ENCODE results near the gene MYOCD.

The MYOCD gene

DNA sequence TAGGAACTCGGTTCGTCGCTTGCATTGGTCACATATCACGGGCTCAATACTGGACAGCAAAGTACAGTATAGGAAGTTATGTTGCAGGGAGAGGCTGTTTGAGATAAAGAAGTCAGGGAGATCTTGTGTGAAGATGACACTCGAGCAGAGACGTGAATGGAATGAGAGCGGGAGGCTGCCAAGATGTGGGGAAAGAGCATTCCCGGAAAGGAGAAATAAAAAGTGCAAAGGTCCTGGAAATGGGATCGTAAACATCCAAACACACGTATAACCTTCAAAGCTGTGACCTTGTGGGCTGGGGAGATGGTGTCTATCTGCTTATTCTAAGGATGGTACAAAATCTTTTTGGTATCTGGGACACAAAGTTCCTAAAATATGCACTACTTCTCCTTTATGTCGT, 43.0 kb upstream of the MYOCD start:
- CTCF ChIA-PET: interaction anchor here (1.2 kb wide), 1 partner anchor 77 kb away, joined by 3 read pairs; no protein-coding TSS in a partner anchor
- TF ChIP-seq, protein P1, sequence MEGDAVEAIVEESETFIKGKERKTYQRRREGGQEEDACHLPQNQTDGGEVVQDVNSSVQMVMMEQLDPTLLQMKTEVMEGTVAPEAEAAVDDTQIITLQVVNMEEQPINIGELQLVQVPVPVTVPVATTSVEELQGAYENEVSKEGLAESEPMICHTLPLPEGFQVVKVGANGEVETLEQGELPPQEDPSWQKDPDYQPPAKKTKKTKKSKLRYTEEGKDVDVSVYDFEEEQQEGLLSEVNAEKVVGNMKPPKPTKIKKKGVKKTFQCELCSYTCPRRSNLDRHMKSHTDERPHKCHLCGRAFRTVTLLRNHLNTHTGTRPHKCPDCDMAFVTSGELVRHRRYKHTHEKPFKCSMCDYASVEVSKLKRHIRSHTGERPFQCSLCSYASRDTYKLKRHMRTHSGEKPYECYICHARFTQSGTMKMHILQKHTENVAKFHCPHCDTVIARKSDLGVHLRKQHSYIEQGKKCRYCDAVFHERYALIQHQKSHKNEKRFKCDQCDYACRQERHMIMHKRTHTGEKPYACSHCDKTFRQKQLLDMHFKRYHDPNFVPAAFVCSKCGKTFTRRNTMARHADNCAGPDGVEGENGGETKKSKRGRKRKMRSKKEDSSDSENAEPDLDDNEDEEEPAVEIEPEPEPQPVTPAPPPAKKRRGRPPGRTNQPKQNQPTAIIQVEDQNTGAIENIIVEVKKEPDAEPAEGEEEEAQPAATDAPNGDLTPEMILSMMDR (IDR thresholded peaks at IDR 0.05; ENCODE audit: control extremely low read depth, extremely low read depth, low read depth, missing control alignments): no peak
- no peak for DNase-seq (ENCODE audit: extremely low spot score)
- POLR2A ChIA-PET: no interaction called here

DNA sequence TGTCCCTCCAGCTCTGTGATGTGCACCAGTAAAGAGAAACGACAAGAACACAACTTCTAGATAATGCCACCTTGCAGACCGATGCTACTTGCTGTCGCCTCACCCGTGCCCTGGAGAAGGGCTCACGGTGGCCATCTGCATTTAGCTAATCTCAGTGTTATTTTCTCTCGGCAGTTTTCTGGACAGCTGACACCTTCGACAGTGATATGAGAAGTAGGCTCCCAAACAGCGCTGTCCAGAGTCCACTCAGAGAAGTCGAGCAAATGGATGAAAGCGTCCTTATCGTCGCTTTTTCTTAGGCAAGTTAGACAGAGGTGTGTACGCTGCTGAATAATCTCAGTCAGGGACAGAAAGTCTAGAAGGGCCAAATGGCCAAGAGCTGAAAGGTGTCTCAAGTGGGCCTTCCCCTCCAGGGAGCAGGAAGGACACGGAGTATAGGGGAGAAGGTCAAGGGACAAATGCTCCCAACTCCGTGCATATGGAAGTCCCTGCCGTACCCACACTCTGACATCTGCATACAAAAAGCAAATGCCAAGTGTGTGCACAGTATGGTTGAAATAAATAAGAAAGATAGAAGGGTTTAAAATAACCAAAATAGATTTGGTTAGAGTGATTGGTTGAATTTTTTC, 42.4 kb upstream of the MYOCD start:
- CTCF ChIA-PET: interaction anchor here (1.2 kb wide), 1 partner anchor 78 kb away, joined by 3 read pairs; no protein-coding TSS in a partner anchor
- TF ChIP-seq, protein P1 (IDR thresholded peaks at IDR 0.05; ENCODE audit: control extremely low read depth, extremely low read depth, low read depth, missing control alignments): no peak
- DNase-seq (ENCODE audit: extremely low spot score): no peak
- POLR2A ChIA-PET: no interaction called here

DNA sequence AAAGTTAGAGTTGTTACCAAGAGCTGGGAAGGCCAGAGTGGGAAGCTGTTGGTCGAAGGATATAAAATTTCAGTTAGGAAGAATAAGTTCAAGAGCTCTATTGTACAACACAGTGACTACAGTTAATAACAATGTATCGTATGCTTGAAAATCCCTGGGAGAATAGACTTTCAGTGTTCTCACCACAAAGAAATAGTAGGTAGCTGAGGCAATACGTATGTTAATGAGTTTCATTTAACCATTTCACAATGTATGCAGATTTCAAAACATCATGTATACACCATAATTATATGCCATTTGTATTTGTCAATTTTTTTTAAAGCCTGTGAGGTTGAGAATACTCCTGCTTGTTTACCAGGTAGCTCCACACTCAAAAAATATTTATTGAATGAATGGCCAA, 41.5 kb upstream of the MYOCD start:
- TF ChIP-seq, protein P1 (IDR thresholded peaks at IDR 0.05; ENCODE audit: control extremely low read depth, extremely low read depth, low read depth, missing control alignments): no peak
- POLR2A ChIA-PET: no interaction called here
- DNase-seq (ENCODE audit: extremely low spot score): no peak
- CTCF ChIA-PET: interaction anchor here (1.0 to 1.3 kb wide), 2 partner anchors 9 to 16 kb away, joined by 3 read pairs; no protein-coding TSS in a partner anchor

DNA sequence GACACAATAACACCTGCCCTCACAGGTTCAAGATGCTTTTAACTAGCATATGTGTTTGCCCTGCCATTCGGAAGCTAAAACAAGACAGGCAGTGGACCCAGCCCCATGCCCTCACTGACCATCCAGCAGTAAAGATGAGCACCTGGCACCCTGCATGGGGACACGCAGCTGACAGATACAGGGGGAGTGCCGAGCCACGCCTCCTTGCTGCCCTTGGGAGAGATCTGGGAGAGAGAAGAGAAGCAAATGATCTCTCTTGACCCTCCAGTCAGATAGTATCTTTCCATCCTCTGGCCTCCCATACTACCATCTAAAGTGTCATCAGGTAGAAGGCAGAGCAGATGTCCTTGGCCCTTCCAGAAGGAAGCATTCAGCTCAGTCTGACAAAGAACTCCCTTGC, 40.6 kb upstream of the MYOCD start:
- DNase-seq (ENCODE audit: extremely low spot score): no peak
- ChIA-PET POLR2A (no interaction called here), CTCF (interaction anchor here (1.0 to 1.3 kb wide), 2 partner anchors 10 to 16 kb away, joined by 3 read pairs; no protein-coding TSS in a partner anchor)

DNA sequence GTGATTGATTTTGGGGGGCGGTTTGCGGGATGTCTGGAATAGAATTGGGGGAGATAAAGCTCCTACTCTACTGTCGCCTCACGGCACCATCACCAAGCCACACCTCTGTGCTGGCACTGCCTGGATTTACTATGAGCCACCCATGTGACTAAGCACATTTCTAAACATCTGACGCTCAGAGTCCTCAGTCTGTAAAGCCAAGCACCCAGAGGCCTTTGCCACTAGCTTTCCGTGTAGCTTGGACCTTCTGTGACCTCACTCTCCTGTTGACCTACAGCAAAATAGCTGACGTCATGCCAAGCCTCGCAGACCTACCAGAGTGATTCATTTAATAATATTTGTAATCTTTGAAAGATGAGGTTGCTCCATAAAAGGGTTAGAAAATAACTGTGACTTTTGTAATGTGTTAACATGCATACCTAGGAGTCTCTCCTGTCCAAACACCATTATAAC, 38.5 kb upstream of the MYOCD start:
- ChIA-PET CTCF (no interaction called here), POLR2A (no interaction called here)
- TF ChIP-seq, protein P1 (IDR thresholded peaks at IDR 0.05; ENCODE audit: control extremely low read depth, extremely low read depth, low read depth, missing control alignments): no peak
- DNase-seq (ENCODE audit: extremely low spot score): no peak

More for the DNA sequence above, 40.6 kb upstream of the MYOCD start:
- TF ChIP-seq, protein P1 (IDR thresholded peaks at IDR 0.05; ENCODE audit: control extremely low read depth, extremely low read depth, low read depth, missing control alignments): no peak

DNA sequence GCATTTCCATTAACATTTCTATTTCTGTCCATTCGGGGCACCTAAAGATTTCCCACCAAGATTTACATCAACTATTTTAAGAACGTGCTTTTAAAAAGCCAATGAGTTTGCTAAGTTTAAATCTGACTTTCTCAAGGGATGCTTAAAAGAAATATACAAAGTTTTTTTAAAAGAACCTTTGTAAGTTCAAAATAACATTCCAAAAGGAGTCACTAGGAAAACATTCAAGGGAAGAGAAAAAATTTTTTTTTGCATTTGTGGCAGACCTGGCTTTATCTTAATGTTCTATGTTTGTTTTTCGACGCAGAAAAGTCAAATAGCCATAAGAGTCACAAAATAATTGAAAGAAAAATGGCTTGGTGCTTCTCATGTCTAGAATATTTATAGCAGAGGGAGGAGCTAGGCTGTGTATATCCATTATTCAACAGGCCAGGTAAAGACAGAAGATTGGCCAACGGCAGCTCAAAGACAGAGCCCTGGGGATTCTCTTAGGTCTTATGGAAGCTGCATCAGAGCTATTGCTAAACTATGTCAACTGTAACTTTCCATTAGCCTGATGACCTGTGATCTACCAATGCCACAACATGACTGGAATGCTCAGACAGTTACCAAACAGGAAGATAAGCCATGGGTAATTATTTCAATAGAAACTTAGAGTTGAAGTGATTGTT, 37.8 kb upstream of the MYOCD start:
- TF ChIP-seq, protein P1 (IDR thresholded peaks at IDR 0.05; ENCODE audit: control extremely low read depth, extremely low read depth, low read depth, missing control alignments): no peak
- DNase-seq (ENCODE audit: extremely low spot score): no peak
- POLR2A ChIA-PET: no interaction called here
- CTCF ChIA-PET: no interaction called here
